Measurements from ENCODE around the gene UGT1A6.

The UGT1A6 gene

DNA sequence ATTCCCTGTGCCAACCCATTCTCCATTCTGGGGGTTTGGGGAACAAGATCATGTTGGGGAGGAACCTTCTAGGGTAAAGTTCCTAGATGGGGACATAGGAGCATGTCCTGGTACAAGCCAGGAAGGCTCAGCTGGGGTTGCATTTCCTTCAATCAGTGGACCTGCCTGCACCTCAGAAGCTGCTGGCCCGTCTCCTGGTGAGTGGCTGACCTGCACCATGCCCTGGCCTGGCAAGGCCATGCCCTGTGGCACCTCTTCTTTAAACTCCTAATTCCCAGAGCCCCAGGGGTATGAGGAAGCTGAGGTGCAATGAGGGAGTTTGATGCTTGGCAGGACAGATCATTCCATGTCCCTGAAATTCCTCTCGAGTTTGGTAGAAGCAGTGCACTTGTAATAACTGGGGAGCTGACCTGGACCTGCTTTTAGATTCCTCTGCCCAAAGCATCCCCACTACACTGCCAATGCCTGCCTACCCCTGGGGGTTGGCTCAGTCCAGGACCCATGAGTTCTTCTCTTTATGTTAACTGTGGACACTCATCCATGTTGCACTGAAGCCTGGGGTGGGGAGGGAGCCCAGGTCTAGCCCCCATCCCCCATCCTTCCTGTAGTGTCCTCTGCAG is 110.7 kb downstream of the UGT1A6 start:
- no peak for DNase-seq (ENCODE audit: low read depth in 2 of 2)
- H3K4me3 ChIP-seq (replicated peaks in 1 of 2; ENCODE audit: low read depth in 2 of 2, low read length in 2 of 2): no peak overlapping the region
- TF ChIP-seq, protein P1, sequence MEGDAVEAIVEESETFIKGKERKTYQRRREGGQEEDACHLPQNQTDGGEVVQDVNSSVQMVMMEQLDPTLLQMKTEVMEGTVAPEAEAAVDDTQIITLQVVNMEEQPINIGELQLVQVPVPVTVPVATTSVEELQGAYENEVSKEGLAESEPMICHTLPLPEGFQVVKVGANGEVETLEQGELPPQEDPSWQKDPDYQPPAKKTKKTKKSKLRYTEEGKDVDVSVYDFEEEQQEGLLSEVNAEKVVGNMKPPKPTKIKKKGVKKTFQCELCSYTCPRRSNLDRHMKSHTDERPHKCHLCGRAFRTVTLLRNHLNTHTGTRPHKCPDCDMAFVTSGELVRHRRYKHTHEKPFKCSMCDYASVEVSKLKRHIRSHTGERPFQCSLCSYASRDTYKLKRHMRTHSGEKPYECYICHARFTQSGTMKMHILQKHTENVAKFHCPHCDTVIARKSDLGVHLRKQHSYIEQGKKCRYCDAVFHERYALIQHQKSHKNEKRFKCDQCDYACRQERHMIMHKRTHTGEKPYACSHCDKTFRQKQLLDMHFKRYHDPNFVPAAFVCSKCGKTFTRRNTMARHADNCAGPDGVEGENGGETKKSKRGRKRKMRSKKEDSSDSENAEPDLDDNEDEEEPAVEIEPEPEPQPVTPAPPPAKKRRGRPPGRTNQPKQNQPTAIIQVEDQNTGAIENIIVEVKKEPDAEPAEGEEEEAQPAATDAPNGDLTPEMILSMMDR (IDR thresholded peaks at IDR 0.05; ENCODE audit: low read depth, low read length): no peak

DNA sequence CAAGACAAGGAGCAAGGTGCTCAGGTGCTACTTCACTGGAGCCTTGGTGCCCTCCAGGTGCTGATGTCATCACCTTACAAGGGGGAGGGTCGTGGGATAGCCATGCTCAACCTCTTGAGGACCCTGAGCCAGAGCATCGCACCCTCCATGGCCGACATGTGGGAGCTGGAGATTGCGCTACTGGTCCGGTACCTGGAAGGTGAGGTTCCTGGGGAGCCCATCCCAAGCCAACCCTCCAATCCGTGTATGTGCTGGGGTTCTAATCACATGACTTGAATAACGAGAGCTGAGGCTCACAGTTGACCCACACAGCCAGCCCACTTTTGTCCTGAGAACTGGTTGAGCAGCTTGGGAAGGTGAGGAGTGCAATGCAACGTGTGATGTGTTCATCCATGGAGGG is 111.3 kb downstream of the UGT1A6 start:
- TF ChIP-seq, protein P1 (IDR thresholded peaks at IDR 0.05; ENCODE audit: low read depth, low read length): no peak
- DNase-seq (ENCODE audit: low read depth in 2 of 2): no peak
- H3K4me3 ChIP-seq (replicated peaks in 1 of 2; ENCODE audit: low read depth in 2 of 2, low read length in 2 of 2): no peak overlapping the region

DNA sequence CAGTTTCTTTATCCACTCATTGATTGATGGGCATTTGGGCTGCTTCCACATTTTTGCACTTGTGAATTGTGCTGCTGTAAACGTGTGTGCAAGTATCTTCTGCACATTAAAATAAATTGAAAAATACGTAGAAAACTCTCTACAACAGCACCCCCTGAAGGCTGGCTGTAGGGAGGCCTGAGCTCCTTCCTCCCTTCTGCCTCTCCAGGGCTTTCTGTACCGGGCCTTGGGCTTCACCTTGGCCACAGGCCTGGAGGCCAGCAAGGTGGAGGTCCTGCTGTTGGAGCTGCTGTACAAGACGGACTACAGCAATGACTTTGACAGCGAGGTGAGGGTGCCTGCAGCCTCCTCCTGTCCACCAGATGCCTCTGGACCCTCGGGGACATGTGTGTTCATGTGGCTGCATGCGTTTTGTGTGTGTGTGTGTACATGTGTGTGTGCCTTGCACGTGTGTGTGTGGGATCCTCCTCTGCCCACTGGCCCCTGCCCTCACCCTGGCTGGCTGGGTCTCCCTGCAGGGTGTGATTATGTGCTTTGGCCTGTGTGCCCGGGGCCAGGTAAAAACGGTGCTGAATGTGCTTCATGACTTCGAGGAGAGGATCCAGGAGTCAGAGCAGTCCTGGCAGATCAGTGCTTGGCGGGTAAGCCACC is 114.7 kb downstream of the UGT1A6 start:
- no peak overlapping the region for H3K4me3 ChIP-seq (replicated peaks in 1 of 2; ENCODE audit: low read depth in 2 of 2, low read length in 2 of 2)
- DNase-seq (ENCODE audit: low read depth in 2 of 2): no peak
- TF ChIP-seq, protein P1 (IDR thresholded peaks at IDR 0.05; ENCODE audit: low read depth, low read length): no peak

DNA sequence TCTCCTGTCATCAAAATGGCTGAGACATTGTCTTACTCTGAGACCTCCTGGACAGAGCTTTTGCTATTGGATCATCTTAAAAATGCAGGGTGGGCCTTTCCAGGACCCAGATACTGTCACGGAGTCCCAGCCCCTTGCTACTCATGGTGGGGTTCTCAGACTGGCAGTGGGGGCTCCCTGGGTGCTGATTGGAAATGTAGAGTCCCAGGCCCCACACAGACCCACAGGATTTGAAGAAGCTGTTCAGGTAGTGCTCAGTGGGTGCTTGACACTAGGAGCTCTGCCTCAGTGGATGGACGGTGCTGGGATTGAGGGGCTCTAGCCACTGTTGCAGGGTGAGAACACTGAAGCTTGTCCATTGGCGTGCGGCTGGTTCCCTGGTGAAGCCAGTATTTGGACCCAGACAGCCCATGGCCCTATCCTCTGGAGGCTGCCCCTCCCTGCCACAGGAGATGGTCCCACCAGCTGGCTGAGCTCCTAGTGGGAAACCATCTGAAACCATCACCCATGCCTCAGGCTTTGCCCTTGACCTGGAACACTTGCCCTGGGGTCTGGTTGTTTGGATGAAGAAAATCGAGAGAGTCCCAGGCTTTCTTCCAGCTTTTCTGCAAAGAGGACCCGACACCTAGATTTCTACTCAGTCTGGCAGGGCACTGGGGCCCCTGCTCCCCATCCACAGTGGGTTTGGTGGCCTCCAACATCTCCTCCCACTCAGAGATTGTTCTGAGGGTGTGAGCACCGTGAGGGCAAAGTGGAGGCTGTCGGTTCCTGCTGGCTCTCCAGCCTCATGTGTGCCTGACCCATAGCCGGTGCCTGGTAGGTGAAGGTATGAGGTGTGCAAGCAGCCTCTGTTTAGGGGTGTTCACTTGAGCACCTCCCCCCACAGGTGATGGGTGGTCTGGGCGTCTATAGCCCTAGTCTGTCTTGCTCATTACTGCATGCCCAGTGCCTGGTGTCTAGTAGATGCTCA is 115.6 kb downstream of the UGT1A6 start:
- H3K4me3 ChIP-seq (replicated peaks in 1 of 2; ENCODE audit: low read depth in 2 of 2, low read length in 2 of 2): no peak overlapping the region
- TF ChIP-seq, protein P1 (IDR thresholded peaks at IDR 0.05; ENCODE audit: low read depth, low read length): no peak
- no peak for DNase-seq (ENCODE audit: low read depth in 2 of 2)

DNA sequence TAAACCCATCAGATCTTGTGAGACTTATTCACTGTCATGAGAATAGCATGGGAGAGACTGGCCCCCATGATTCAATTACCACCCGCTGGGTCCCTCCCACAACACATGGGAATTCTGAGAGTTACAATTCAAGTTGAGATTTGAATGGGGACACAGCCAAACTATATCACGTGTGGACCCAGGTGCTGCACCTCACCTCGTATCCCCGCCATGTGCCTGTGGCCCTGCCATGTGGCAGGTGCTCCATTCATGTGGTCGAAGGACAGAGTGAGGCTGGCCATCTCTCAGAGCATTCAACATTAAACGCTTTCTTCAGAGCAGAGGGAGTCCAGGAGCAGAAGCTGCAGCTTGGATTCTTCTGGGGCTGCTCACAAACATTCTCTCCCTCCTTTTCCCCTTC is 117.7 kb downstream of the UGT1A6 start:
- no peak for DNase-seq (ENCODE audit: low read depth in 2 of 2)
- TF ChIP-seq, protein P1 (IDR thresholded peaks at IDR 0.05; ENCODE audit: low read depth, low read length): no peak
- H3K4me3 ChIP-seq (replicated peaks in 1 of 2; ENCODE audit: low read depth in 2 of 2, low read length in 2 of 2): no peak overlapping the region

DNA sequence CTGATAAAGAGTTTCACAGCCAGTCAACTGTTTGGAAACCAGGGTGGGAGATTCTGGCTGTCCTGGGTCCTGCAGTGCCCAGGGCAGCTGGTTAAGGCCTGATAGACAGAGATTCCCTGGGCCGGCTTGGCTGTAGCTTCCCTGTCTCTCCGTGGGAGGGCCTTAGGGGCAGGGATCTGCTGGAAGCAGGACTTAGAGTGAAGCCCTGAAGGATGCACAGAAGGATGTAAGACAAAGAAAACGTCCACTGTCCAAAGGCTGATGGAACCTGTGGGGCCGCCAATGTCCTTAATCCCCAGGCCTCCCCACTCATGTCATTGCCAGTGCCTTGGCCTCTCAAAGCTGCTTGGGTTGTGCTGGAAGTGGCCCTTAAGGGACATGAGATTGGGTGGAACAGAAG is 118.4 kb downstream of the UGT1A6 start:
- H3K4me3 ChIP-seq (replicated peaks in 1 of 2; ENCODE audit: low read depth in 2 of 2, low read length in 2 of 2): no peak overlapping the region
- TF ChIP-seq, protein P1 (IDR thresholded peaks at IDR 0.05; ENCODE audit: low read depth, low read length): no peak
- DNase-seq (ENCODE audit: low read depth in 2 of 2): no peak

Data from cardiac fibroblast (primary cell).